Measurements from ENCODE around the gene KLHL36.

Gene KLHL36

GRCh38 chr16:84647828-84648594 is at the start of gene KLHL36:
Gene KLHL36 (plus strand): TSS chr16:84648511. CDS start chr16:84650868, 2,357 bp downstream.
- no peak for DNase-seq

- peak; percentile 4 for DNase-seq
These were observed 48.6 kb upstream of the KLHL36 start for GRCh38 chr16:84599521-84600202.

GRCh38 chr16:84600343-84601229 is 47.7 kb upstream of the KLHL36 start:
- DNase-seq, result no peak

DNA sequence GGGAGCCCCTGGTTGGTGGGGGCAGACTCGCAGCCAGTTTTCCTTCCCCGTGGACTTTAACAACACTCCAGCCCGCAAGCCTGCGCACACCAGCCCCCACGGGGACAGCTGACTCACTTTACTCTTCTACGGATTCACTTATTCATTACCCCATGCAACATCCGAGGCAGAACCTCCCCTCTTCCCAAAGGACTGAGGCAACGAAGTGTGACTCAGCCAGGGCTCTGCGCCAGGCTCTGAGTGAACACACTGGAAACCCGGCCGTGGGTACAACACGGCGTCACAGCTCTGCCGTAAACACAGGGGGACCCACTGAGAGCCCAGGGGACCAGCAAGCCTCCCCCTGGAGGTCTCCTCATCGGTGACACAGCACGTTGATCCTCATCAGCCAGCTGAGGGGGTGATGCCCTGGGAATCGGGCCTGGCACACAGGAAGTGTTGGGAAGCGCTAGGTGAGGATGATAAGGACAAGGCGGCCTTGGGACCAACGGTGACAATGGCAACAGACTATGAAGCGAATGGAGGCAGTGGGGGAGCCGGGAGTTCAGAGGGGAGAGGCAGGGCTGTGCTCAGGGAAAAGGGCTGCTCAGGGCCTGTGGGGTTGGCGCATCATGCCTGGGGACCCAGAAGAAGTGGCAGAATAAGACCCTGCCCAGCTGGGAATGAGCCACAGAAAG is 45.0 kb upstream of the KLHL36 start:
- DNase-seq, result peak; percentile 27

GRCh38 chr16:84603940-84604339 is 44.4 kb upstream of the KLHL36 start:
- no peak for DNase-seq

- no peak for DNase-seq
These were observed 43.8 kb upstream of the KLHL36 start for GRCh38 chr16:84604477-84605013.

DNA sequence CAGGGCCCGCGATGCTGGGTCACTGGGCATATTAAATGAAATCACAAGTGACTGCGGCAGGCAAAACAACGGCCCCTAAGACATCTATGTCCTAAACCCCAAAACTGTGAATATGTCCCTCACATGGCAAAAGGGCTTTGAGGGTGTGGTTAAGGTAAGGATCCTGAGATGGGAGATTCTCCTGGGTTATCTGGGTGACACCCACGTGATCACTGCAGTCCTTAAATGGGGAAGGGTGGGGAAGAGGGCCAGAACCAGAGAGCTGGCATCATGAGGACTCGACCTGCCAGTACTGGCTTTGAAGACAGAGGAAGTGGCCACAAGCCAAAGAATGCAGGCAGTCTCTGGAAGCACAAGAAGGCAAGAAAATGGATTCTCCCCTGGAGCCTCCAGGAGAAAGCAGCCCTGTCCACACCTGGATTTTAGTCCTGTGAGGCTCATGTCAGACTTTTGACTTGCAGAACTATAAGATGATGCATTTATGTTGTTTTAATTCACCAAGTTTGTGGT is 42.9 kb upstream of the KLHL36 start:
- DNase-seq, result no peak

DNA sequence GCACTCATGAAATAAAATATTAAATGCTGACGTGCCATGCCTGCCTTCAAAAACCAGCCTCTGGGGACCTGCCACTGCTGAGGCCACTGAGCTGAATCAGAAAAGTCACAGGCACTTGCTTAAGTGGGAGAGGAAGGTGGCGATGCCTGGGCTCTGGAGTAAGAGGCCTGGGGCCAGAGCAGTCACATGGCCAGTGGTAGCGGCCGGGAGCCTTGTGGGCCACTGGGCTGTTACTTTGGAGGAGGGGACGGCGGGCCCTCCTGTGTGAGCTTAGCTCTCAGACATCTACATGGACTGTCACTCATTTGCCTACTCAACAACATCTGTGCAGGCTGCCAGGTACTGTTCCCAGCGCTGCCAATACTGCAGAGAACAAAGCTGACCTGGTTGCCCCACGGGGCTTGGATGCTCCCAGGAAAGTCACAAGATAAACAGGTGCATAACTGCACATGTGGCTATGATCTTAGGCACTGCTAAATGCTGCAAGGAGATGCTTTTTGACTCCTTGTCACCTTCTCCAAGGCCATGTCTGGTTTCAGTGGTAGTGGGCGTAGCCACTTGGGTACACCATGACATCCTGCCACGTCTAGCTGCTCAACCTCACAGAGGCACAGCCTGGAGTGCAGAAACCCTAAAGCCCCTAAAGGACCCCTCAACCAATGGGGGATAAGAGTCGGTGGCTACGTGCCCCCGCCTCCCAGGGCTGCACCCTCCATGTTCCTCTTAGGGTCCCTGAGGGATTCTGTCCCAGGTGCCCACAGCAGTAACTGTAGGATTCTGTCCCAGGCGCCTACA is 42.0 kb upstream of the KLHL36 start:
- DNase-seq, result no peak

GRCh38 chr16:84607061-84607460 is 41.2 kb upstream of the KLHL36 start:
- no peak for DNase-seq

DNA sequence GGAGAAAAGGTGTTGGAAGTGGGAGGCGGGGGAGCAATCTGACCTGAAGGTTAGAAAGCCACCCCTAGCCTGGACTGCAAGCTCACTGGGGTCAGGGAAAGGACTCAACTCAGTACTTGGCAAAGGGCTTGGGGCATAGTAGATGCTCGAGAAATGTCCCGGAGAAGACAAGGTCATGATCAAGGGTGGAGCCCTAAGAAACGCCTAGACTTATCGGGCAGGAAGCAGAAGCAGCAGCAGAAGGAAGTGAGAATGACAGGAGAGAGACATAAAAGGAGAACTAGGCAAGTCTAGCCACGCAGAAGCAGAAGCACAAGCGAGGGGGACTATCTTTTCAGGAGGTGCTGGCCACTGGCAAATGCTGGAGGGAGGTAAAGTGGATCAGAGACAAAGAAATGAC is 40.6 kb upstream of the KLHL36 start:
- no peak for DNase-seq

DNA sequence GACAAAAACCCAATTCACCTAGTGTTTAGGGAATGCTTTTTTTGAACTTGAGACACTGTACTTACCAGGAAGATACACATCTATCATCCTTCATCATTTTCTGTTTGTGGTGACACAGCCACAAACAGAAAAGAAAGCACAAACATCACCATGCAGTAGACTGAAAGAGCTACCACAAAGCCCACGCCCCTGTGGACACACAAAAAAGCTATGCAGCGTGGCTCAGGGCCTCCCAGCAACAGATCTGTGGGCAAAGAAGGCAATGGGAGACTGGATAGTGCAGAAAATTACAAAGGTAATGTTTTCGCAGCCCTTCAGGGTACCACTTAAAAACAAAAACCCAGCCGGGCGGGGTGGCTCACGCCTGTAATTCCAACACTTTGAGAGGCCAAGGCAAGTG is 40.0 kb upstream of the KLHL36 start:
- DNase-seq, result no peak

DNA sequence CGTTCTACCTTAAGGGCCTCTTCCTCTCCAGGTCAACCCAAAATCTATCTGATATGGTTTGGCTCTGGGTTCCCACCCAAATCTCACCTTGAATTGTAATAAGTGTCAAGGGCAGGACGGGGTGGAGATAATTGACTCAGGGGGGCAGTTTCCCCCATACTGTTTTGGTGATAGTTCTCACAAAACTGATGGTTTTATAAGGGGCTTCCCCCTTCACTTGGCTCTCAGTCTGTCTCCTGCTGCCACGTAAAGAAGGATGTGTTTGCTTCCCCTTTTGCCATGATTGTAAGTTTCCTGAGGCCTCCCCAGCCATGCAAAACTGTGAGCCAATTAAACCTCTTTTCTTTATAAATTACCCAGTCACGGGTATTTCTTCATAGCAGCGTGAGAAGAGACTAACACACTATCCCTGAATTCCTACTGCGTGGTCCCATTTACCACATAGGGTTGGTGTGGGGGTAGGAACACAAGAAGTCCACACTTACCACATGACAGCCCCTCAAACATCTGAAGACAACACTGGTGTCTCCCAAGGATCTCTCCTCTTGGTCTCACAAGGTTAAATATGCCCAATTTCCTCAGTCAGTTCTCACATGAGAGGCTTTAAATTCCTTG is 38.6 kb upstream of the KLHL36 start:
- no peak for DNase-seq

DNA sequence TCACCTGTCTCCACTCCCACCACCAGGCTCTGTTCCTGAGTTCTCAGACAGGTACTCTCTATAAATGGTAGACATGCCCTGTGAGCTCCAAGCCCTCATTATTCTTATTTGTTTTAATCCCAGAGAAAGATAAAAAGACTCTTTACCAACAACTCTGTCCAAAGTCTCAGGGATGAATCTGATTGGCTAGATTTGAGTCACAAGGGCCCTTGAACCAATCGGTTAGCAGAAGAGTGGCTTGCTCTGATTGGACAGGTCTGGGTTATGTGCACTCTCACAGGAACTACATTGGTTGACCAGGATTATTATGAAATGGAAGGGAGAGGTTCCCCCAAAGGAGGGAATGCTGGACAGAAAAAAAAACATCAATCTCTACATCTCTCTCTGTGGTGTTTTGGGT is 37.9 kb upstream of the KLHL36 start:
- no peak for DNase-seq

DNA sequence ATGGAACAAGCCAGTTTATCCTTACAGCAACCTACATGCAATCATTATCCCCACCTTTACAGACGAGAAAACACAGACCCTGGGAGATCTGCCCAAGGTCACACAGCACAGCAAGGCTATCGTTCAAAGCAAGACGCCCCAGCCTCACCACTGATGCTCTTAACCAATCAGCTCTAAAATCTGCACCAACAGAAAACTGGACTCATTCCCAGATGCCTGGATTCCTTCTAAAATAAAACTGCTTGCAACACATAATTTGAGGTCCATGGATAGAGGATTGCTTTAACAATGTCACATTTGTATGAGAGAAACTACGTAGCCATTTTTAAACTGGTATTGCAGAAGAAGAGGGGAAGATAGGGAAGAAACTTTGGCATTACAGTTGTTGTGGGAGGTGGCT is 37.3 kb upstream of the KLHL36 start:
- no peak for DNase-seq

GRCh38 chr16:84612686-84613085 is 35.6 kb upstream of the KLHL36 start:
- DNase-seq, result no peak

- DNase-seq, result no peak
These were observed 34.8 kb upstream of the KLHL36 start for GRCh38 chr16:84613408-84614072.

- DNase-seq, result no peak
These were observed 34.2 kb upstream of the KLHL36 start for GRCh38 chr16:84614073-84614459.

DNA sequence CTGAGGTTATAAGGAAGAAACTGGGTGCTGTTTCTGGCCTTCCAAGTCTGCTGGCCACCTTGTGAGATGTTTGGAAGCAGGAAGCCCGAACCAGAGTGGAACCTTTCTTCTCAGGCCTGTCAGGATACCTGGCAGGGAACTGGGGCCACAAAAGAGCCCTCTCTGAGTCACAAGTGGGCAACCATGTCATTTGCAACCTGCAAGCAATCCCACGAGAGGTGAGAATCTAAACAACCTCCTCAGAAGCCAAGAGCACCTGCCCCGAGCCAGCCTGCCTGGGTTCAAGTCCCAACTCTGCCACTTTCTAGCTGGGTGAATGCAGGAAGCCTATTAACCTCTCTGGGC is 33.7 kb upstream of the KLHL36 start:
- DNase-seq, result no peak

GRCh38 chr16:84614968-84615813 is 33.1 kb upstream of the KLHL36 start:
- DNase-seq, result peak; percentile 6

DNA sequence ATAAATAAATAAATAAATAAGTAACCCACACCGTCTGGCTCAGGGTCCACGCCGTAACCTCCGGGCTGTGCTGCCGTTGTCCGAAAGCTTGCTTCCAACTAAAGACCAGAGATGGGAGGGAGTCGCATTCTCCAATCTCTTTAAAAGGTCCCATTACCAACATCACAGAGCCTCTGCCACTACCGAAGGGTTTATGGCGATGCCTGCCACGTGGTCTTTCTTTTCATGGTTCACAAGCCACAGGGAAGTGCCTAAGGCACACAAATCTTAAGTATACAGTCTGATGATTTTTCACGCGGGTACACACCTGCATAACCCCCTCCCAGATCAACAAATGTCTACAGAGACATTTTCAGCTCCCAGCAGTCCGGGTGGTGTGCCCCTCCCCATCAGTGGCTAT is 31.8 kb upstream of the KLHL36 start:
- DNase-seq, result no peak
